OCI-LY1 (cell line): ENCODE results near the gene GALNT1.

Source experiments
- H2AFZ ChIP-seq: fragments of 200-600 bp; sonication (generic), shearing (Covaris generic); 2 replicates; pipeline ENCODE4 v1.6.0; 2014; ENCODE audit warnings: antibody characterized with exemption, mild to moderate bottlenecking, low read length
- H3F3A ChIP-seq: fragments of 200-600 bp; sonication (generic), shearing (Covaris generic); 2 replicates; pipeline ENCODE4 v1.6.0; 2014; ENCODE audit warnings: mild to moderate bottlenecking, antibody characterized with exemption, low read length, moderate library complexity; ENCODE audit not compliant: insufficient read depth
- H3K27ac ChIP-seq: fragments of 200-600 bp; sonication (generic); 2 replicates; pipeline ENCODE4 v1.5.1; 2014; ENCODE audit warnings: low read length, mixed run types, mild to moderate bottlenecking, low read depth; ENCODE audit not compliant: poor library complexity, severe bottlenecking
- H3K27me3 ChIP-seq: fragments of 200-600 bp; sonication (generic); 2 replicates; pipeline ENCODE4 v1.6.0; 2014; ENCODE audit warnings: antibody characterized with exemption, mild to moderate bottlenecking, low read length, moderate library complexity; ENCODE audit not compliant: insufficient read depth
- H3K36me3 ChIP-seq: fragments of 200-600 bp; sonication (generic); 2 replicates; pipeline ENCODE4 v1.6.1; 2014; ENCODE audit warnings: mild to moderate bottlenecking, antibody characterized with exemption, low read length, moderate library complexity, mixed read lengths; ENCODE audit not compliant: insufficient read depth
- H3K4me1 ChIP-seq: fragments of 200-600 bp; sonication (generic); 2 replicates; pipeline ENCODE4 v1.5.1; 2014; ENCODE audit warnings: mild to moderate bottlenecking, low read length, moderate library complexity; ENCODE audit not compliant: insufficient read depth, severe bottlenecking
- H3K4me2 ChIP-seq: fragments of 200-600 bp; sonication (generic), shearing (Covaris generic); 2 replicates; pipeline ENCODE4 v1.6.1; 2014; ENCODE audit warnings: low read length
- H3K4me3 ChIP-seq: fragments of 200-600 bp; sonication (generic); 2 replicates; pipeline ENCODE4 v1.5.1; 2014; ENCODE audit warnings: low read length, low read depth, mild to moderate bottlenecking, mixed read lengths; ENCODE audit not compliant: poor library complexity, severe bottlenecking
- H3K79me2 ChIP-seq: fragments of 200-600 bp; shearing (Covaris generic); 2 replicates; pipeline ENCODE4 v1.6.1; 2016; ENCODE audit warnings: mixed run types, low read length, mixed read lengths; ENCODE audit not compliant: insufficient read depth
- H3K9ac ChIP-seq: fragments of 200-600 bp; sonication (generic), shearing (Covaris generic); 2 replicates; pipeline ENCODE4 v1.6.1; 2014; ENCODE audit warnings: mild to moderate bottlenecking, low read length, mixed read lengths
- H3K9me2 ChIP-seq: fragments of 200-600 bp; sonication (generic), shearing (Covaris generic); 2 replicates; pipeline ENCODE4 v1.6.1; 2014; ENCODE audit warnings: low read depth, mild to moderate bottlenecking, low read length, mixed read lengths
- H3K9me3 ChIP-seq: fragments of 200-600 bp; shearing (Covaris generic); 2 replicates; pipeline ENCODE4 v1.6.1; 2014; ENCODE audit warnings: low read length, mixed read lengths
- H4K20me1 ChIP-seq: fragments of 200-600 bp; sonication (generic), shearing (Covaris generic); 2 replicates; pipeline ENCODE4 v1.6.0; 2016; ENCODE audit warnings: mild to moderate bottlenecking, low read length; ENCODE audit not compliant: insufficient read depth
- CTCF ChIP-seq: fragments of 200-600 bp; sonication (generic), shearing (Covaris generic); IDR thresholded peaks from 2 replicates; pipeline ENCODE4 v1.5.1; 2017; ENCODE audit warnings: mild to moderate bottlenecking, antibody characterized with exemption, low read length, moderate library complexity, mixed read lengths
- EZH2 ChIP-seq: fragments of 200-600 bp; sonication (generic), shearing (Covaris generic); IDR thresholded peaks from 2 replicates; pipeline ENCODE4 v1.8.0; 2017; ENCODE audit warnings: borderline replicate concordance, mixed run types, mild to moderate bottlenecking, antibody characterized with exemption, low read length, moderate library complexity, mixed read lengths

The GALNT1 gene

GRCh38 chr18:35671966-35672603 is 90.5 kb downstream of the GALNT1 start:
- H2AFZ ChIP-seq, result no peak overlapping the region
- TF ChIP-seq EZH2, result no peak
- no peak for TF ChIP-seq CTCF
- H3K9me3 ChIP-seq, result peaks cover 2% of the 10 kb centered on the region; the same call in 1 of the 2 replicates
- no peak overlapping the region for H3K4me3 ChIP-seq
- H3K4me1 ChIP-seq, result no peaks in the 10 kb centered on the region
- H3K9me2 ChIP-seq, result no peaks in the 10 kb centered on the region
- H3K27me3 ChIP-seq, result no peaks in the 10 kb centered on the region
- H3K36me3 ChIP-seq, result peaks cover 7% of the 10 kb centered on the region; the same call in 1 of the 2 replicates
- no peaks in the 10 kb centered on the region for H3F3A ChIP-seq
- no peak overlapping the region for H3K4me2 ChIP-seq
- no peak overlapping the region for H3K27ac ChIP-seq
- no peaks in the 10 kb centered on the region for H3K79me2 ChIP-seq
- no peak overlapping the region for H3K9ac ChIP-seq
- H4K20me1 ChIP-seq, result no peaks in the 10 kb centered on the region

GRCh38 chr18:35672897-35673296 is 91.4 kb downstream of the GALNT1 start:
- TF ChIP-seq EZH2 (no peak), CTCF (no peak)
- Histone ChIP-seq H3K9ac (no peak overlapping the region), H3K27ac (no peak overlapping the region), H3K9me3 (no peaks in the 10 kb centered on the region), H3K36me3 (no peaks in the 10 kb centered on the region), H3K4me2 (no peak overlapping the region), H3K79me2 (no peaks in the 10 kb centered on the region), H3K9me2 (no peaks in the 10 kb centered on the region), H3K27me3 (no peaks in the 10 kb centered on the region), H4K20me1 (no peaks in the 10 kb centered on the region), H3K4me1 (no peaks in the 10 kb centered on the region), H3K4me3 (no peak overlapping the region), H3F3A (no peaks in the 10 kb centered on the region), H2AFZ (no peak overlapping the region)

GRCh38 chr18:35673682-35674081 is 92.1 kb downstream of the GALNT1 start:
- no peak overlapping the region for H2AFZ ChIP-seq
- H3K4me2 ChIP-seq, result no peak overlapping the region
- H3K9me2 ChIP-seq, result no peaks in the 10 kb centered on the region
- no peaks in the 10 kb centered on the region for H4K20me1 ChIP-seq
- H3K36me3 ChIP-seq, result no peaks in the 10 kb centered on the region
- H3F3A ChIP-seq, result no peaks in the 10 kb centered on the region
- no peaks in the 10 kb centered on the region for H3K9me3 ChIP-seq
- H3K27ac ChIP-seq, result no peak overlapping the region
- no peaks in the 10 kb centered on the region for H3K27me3 ChIP-seq
- no peaks in the 10 kb centered on the region for H3K79me2 ChIP-seq
- no peak overlapping the region for H3K4me3 ChIP-seq
- TF ChIP-seq CTCF, result no peak
- no peak for TF ChIP-seq EZH2
- H3K9ac ChIP-seq, result no peak overlapping the region
- H3K4me1 ChIP-seq, result no peaks in the 10 kb centered on the region
